ENCODE results near the gene FBLN7. TPM values are rescaled to one million over a fixed set of nuclear protein-coding genes. Genes with fewer than 3 reads are reported as not detected.
"Not testable (repeated sequence)": the region's sequence is repeated elsewhere in the genome, so short reads cannot be mapped to it uniquely, and the experiment has no call there.

FBLN7 gene
- polyA plus RNA-seq, 3 donors: 12.0 to 13.2 (median 12.1) TPM

DNA sequence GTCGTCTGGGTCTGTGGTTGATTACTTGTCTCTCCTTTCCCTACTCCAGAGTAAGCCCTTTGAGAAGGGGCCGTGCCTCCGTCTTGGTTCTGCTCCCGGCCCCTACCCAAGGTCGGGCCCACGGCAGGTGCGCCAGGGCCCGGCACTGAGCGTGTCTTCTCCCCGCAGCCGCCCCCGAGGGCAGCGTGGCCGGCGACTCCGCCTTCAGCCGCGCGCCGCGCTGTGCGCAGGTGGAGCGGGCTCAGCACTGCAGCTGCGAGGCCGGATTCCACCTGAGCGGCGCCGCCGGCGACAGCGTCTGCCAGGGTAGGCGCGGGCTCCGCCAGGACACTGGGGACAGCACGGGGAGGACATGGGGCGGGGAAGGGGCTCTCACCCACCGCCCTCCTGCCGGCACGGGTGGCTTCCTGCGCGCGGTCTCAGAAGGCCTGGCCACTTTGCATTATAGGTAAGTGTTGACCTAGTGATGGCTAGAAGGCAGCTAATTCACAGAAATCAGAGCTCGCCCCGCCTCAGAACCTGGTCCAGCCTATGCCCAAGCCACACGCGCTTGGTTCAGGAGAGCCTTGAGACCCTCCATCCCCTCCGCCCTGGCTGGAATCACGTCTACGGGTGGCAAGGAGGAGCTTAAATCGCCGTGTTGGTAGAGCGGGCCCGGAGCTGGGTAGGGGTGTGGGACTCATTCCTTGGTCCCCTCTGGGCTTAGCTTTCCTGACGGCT, 43.5 kb downstream of the FBLN7 start:
- peak; percentile 12 for DNase-seq

DNA sequence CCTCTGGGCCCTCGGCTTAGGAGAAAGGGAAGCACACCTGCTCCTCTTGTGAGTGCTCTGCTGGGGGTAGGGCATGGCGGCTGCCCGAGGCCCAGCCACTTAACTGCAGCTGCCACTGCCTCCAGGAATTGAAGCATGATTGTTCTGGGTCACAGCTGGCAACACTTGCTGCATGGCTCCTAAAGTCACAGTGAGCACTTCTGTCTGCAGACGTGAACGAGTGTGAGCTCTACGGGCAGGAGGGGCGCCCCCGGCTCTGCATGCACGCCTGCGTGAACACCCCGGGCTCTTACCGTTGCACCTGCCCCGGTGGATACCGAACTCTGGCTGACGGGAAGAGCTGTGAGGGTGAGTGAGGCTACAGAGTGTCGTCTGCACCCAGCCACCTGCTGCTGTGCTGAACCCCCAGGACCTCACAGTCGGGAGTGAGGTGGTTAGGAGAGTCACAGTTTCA, 44.4 kb downstream of the FBLN7 start:
- DNase-seq: no peak

DNA sequence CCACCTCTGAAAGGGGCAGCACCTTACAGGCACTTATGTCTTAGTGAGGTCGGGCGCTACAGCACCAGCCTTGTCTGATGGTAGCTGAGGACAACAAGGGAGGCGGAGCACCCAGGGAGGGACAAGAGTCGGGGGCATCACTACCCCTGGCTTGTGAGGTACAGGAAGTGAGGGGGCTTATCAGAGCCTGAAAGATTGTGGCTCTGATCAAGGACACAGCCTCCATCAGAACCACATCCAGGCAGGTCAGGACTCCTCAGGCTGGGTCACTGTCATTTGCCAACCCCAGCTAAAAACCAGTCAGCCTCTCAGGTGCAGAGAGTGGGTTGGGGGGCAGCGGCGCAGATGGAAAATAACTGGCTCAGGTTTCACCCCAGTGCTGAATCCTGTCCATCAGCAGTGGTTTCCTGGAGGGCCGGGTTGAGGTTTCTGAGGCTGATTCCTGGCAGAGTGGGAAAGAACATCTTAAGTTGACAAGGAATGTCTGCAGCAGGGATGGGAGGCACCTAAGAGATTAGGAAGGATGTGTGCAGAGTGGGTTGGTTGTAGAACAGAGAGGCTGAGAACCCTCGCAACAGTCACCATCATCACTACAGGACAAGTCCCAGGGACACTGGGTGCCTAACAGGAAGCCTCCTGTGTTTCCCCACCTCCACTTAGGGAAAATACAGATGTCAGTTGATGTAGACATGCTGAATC, 45.3 kb downstream of the FBLN7 start:
- DNase-seq: no peak

DNA sequence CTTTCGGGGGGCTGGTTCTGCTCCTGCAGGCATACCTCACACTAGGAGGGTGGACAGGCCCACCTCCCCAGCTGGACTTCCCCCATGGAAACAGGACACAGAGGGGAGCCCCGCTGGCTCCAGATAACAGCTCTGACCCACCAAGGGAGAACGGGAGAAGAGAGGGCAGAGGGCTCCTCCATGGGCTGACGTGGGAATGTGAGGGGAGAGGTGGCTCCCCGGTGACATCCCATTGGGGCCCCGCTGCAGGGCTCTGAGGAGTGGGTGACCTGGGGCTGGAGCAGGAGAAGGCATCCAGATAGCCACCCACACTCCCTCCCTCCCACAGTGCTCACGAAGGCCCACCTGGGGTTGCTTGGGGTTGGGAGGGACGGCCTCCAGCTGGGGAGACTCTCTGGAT, 45.9 kb downstream of the FBLN7 start:
- no peak for DNase-seq

DNA sequence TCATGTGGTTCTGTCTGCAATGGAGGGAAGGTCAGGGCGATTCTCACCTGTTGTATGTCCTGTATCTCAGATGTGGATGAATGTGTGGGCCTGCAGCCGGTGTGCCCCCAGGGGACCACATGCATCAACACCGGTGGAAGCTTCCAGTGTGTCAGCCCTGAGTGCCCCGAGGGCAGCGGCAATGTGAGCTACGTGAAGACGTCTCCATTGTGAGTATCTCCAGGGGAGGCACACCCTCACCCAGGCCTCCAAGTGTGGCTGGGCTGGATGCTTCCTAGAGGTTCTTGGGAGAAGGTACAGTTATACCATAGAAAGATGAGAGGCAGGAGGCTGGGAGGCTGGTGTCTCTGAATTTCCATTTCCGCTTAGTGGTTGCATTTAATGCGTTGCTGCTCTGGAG, 46.9 kb downstream of the FBLN7 start:
- no peak for DNase-seq

DNA sequence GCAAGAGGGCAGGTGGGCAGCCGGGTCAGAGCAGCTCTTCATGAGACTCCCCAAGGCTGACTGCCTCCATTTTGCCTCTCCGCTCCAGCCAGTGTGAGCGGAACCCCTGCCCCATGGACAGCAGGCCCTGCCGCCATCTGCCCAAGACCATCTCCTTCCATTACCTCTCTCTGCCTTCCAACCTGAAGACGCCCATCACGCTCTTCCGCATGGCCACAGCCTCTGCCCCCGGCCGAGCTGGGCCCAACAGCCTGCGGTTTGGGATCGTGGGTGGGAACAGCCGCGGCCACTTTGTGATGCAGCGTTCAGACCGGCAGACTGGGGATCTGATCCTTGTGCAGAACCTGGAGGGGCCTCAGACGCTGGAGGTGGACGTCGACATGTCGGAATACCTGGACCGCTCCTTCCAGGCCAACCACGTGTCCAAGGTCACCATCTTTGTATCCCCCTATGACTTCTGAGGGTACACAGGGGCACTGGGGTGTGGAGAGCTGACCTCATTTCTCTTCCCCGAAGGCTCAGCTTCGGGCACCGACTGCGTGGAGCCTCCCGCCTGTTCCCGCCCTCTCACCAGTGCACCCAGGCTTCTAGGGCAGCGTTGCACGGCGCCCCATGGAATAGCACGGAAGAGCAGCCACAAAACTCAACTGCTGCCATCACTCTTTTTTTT, 49.0 kb downstream of the FBLN7 start:
- DNase-seq: no peak

DNA sequence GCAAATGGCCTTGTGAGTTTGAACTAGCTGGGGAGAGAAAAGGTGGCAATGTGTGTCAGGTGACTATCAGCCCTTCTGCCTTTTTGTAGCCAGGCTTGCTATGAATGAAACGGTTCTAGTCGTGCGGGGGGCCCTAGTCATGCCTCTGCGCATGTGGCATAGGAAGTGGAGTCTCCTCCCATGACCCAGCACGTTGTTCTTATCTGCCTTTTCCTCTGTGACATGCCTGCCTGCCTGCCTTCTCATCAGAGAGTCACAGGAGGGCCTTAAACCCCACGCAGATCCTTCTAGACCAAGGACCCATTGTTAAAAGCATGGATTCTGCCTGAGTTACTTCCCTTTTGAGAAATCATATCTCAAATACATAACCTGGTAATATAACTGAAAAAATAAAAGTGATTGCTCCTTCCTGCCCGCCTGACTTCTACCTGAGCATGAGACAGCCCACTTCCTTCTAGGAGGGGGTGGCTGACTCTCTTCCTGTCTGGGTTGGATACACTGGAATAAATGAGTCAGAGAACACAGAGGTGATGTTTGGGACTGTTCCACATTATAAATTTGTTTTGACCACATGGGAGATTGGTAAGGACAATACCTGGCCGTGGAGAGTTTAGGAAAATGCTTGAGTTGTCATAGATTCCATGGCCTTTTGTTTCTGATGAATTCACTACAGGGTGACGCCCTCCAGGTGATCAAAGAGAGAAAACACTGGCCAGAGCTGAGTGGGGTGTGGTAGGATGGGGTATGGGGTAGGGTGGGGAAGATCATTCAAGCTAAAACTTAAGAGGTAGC, 49.8 kb downstream of the FBLN7 start:
- no peak for DNase-seq

DNA sequence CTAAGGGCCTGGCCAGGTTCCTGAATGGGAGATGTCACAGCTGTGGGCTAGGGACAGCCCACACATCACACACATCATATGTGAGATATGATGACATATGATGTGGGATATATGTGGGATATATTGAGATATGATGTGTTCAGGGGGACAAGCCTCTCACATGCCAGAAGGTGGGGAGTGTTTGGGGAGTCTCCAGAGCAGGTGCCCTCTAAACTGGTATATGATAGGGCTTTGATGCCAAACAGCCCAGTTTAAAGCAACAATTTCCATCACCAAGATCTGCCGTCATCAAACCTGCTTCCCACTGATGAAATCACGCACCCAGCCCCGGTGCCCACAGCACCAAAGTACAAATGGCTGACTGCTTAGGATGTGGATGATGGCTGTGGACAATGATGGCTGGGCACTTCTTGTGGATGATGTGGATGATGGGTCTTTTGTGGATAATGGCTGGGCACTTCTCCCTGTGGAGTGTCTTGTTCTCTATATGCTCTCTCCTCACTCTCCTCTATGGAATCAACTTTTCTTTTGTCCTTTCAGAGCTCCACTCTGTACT, 50.9 kb downstream of the FBLN7 start:
- DNase-seq: no peak

DNA sequence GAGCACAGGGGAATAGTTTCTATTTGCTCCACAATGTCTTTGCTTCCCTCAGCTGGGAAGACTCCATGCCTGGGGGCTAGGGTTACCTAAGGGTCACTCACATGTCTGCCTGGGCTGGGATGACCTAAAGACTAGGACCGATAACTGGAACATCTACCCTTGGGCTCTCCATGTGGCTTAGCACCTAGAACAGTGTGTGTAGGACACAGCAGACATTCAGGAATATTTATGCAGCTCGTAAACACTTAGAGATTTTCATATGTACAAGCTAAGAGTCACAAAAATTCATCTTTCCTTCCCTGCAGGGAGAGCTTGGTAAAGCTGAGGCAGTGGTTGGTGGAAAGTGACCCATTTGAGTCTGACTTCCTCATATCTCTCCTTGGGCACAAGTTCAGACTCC, 55.8 kb downstream of the FBLN7 start:
- DNase-seq: no peak

DNA sequence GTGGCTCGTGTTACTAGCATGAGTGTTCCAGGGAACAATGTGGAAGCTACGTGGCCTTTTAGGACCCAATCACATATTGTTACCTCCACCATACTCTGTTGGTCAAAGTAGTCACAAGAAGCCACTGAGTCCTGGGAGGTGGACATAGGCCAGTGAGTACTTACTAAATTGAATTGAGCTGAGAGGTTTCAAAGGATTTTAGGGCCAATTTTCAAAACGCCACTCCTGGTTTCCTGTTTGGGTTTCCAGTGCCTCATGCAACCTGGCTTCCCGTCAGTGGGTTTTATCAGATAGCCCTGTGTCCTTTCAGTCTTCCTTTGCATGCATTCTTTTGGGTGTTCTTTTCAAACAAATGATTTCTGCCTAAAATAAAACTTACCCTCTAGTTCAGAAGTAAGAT, 56.3 kb downstream of the FBLN7 start:
- no peak for DNase-seq

DNA sequence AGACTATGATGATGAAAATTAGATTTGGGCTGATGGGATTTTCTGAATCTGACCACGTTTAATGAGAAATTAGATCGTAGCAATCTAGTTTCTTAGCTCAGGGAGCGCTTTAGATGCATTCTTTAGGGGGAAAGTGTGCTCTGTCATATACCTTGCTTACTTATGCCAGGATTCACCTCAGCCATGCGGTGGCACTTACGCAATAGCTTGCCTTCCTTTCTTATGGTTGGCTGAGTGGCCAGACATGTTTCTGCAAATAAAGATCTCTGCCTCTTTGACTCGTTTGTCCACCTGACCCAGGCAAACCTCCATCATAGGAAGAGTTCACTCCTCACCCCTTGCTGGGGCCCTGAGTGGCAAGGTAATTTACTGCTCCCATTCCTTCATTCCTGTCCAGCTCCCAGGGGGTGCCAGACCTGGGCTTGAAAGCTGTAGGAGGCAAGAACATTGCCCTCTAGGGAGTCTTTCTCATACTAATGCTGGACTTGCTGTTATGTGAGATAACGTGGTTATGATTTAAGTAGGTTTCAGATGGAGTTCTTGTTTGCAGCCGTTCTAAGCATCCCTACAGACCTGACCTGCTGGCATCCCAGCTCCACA, 57.1 kb downstream of the FBLN7 start:
- no peak for DNase-seq

DNA sequence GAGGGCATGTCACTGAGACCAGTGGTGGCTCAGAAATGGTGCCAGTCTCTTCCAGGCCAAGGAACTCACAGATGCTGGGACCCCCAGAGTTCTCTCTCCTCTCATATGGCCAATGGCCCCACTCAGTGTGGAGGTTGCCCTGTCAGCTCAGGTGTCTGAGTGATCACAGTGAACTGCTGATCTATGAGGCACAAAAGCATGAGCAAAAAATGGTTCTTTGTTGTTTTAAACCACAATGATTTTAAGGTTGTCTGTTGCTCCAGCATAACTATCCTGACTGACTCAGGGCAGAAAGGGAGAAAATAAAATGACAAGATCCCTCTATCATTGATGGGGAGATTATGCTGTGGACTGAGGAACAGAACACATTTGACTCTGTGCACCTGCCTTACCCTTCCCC, 57.8 kb downstream of the FBLN7 start:
- DNase-seq: no peak

DNA sequence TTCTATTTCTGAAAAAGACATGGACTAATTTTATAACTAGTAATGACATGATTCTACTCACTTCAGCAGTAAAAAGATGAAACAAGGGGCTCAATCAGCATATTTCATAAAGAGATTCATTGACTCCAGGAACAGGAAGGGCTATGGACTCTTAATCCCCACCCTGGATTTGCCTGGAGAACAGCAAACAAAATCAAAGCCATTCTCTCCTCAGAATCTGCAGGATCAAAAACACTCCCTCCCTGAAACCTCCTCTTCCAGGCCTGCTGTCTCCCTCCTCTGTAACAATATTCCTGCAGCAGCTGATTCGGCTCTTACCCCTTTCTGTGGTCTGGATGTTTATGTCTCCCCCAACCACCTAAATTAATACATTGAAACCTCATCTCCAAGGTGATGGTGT, 59.7 kb downstream of the FBLN7 start:
- no peak for DNase-seq

DNA sequence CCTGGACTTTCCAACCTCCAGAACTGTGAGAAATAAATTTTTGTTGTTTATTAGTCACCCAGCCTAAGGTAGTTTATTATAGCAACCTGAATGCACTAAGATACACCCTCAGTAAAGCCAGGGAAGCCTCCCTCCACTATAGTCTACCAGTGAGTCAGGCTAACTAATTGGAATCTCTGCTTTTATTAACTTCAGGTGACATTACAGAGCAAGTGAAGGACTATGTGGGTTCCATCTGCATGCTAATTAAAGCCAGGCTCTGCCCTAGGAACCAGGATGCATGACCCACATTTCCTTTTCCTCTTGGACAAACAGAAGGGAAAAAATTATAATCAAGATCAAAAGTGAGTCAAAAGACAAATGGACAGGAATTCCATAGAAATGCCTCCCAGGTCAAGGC, 60.6 kb downstream of the FBLN7 start:
- no peak for DNase-seq

DNA sequence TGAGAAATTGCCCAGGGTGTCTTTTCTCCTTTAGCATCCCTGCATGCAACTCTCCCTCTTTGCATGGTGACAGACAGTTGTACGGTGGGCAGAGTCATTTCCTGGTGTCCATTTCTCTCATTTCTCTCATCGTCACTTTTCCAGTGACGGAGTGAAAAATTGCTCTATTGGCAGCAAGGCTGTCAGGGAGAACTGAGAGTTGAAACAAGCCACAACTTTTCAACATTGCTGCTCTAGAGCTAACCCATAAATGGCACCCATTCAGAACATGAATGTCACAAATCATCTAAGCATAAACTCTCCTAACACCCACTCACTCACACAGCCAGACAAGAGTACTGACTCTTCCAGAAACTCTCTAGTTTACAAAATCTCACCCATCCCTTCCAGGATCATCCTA, 61.0 kb downstream of the FBLN7 start:
- no peak for DNase-seq

DNA sequence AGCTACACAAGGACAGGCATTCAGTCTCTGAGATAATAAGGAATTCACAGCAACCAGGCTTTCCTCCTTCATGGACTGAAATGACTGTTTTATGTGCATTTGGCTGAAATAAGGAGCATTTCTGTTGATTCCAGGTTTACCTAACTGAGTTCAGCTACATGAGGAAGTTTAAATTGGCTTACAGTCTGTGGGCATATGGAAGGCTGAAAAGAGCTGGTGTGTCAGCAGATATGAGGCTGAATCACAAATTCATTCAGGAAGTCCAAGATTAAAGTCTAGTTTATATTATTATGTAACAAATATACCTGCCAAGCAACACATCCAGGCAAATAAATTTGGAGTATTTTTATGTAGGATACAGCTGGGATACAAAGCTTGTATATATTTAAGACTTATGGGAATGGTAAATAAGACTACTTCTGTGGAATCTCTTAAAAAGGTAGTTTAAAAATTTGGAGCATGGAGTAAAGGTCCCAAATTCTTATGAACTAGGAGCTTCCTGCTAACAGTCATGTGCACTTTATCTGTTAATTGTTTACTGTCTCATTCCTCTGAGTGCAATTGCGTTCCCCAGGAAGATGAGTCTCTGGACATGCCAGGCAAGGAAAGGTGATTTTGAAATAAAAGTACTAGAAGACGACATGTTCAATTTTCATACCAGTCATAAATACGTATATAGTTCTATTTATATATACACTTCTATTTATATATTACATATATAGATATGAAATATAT, 63.7 kb downstream of the FBLN7 start:
- DNase-seq: no peak

DNA sequence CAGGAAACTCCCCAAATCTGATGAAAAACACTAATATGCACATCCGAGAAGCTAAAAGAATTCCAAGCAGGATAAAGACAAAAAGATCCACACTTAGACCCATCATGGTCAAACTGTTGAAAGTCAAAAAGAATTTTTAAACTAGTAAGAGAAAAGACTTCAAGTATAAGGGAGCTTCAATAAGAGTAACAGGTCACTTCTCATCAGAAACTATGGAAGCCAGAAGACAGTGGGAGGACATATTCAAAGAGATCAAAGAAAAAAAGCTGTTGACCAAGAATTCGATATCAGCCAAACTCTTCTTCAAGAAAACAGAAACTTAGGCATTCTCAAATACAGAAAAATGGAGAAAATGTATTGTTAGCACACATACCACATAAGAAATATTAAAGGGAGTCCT, 66.2 kb downstream of the FBLN7 start:
- no peak for DNase-seq

DNA sequence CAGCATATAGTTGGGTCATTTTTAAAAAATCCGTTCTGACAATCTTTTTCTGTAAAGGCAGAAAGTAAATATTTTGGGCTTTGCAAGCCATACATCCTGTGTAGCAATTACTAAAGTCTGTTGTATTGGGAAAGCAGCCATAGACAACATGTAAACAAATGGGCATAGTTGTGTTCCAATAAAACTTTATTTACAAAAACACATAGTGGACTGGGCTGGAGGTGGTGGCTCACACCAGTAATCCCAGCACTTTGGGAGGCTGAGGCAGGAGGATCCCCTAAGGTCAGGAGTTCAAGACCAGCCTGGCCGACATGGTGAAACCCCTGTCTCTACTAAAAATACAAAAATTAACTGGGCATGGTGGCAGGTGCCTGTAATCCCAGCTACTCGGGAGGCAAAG, 69.7 kb downstream of the FBLN7 start:
- not testable (repeated sequence) for DNase-seq

DNA sequence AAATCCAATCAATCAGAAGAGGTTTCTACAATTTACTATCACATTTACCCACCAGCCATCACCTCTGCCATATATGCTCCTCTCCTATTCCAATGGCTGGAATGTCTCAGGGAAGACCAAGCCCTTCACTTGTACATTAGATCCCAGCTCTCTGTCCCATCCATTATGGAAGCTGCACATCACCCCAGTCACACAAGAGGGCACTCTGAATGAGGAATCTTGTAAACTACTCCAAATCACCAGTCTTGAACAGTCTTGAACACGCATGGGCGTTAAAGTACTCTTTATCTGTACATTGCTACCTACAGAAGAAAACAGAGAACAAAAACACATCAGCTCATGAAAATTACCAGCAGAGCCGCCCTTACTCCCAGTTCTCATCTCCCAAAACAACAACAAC, 78.0 kb downstream of the FBLN7 start:
- DNase-seq: no peak

DNA sequence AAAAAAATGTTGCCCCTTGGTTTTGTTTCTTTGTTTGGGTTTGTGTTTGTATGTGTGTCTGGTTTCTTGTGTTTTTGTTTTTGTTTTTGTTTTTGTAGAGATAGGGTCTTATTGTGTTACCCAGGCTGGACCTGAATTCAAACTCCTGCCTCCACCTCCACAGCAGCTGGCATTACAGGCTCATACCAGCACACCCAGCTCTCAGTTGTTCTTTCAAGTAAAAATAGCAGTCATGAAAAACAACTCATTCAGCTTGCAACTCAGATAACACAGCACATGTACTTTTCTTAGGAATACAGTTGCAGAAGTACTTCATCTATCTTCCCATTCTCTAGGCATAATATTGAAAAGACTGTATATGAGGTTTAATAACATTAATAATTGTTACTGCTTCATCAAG, 79.7 kb downstream of the FBLN7 start:
- no peak for DNase-seq

DNA sequence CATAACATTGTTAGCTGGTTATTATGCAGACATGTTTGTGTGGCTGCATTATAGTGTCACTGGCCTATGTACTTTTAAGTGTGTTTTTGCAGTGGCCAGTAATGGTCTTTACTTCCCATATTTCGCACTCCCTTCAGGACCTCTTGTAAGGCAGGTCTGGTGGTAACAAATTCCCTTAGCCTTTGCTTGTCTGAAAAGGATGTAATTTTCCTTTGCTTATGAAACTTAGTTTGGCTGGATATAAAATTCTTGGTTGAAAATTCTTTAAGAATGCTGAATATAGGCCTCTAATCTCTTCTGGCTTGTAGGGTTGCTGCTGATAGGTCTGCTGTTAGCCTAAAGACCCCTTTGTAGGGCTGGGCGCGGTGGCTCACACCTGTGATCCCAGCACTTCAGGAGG, 82.0 kb downstream of the FBLN7 start:
- no peak for DNase-seq
